Natural killer cell (primary cell): ENCODE results near the gene CEL. TPM values are rescaled to one million over a fixed set of nuclear protein-coding genes. Genes with fewer than 3 reads are reported as not detected.
"Not testable (repeated sequence)": the region's sequence is repeated elsewhere in the genome, so short reads cannot be mapped to it uniquely, and the experiment has no call there.

Experiments used
- ATAC-seq, 3 donors: fragments of 150-1000 bp in 2 of 3; fragments of 200-7000 bp in 1 of 3; cut with Tn5 transposase; 1 replicate in 1 of 3; 2 replicates in 2 of 3; pipeline ENCODE4 v1.10.0; 2021; ENCODE audit warnings: mild to moderate bottlenecking in 2 of 3, moderate library complexity in 2 of 3
- DNase-seq, 2 donors: peaks; one replicate each; pipeline versions ENCODE4 v3.0.0 to v3.0.0-alpha.2; 2013 to 2021; ENCODE audit warnings: mixed read lengths in 1 of 2
- H3K27ac ChIP-seq: one replicate; pipeline ENCODE4 v1.5.1; 2013; ENCODE audit warnings: mild to moderate bottlenecking, low read length
- H3K27me3 ChIP-seq: one replicate; pipeline ENCODE4 v1.6.1; 2013; ENCODE audit warnings: low read length; ENCODE audit not compliant: control insufficient read depth, insufficient read depth
- H3K36me3 ChIP-seq: one replicate; pipeline ENCODE4 v1.6.1; 2013; ENCODE audit warnings: low read length; ENCODE audit not compliant: control insufficient read depth, insufficient read depth
- H3K4me1 ChIP-seq: one replicate; pipeline ENCODE4 v1.6.1; 2013; ENCODE audit warnings: low read length; ENCODE audit not compliant: control insufficient read depth, insufficient read depth
- H3K4me3 ChIP-seq: one replicate; pipeline ENCODE4 v1.5.1; 2013; ENCODE audit warnings: low read length
- H3K9me3 ChIP-seq: one replicate; pipeline ENCODE4 v1.6.1; 2013; ENCODE audit warnings: low read length; ENCODE audit not compliant: control insufficient read depth, insufficient read depth
- H3K27ac Mint-ChIP-seq, 2 donors: one replicate each; pipeline ENCODE4 v1.8.0; 2022; ENCODE audit warnings: mild to moderate bottlenecking in 2 of 2, mixed read lengths in 2 of 2, moderate library complexity in 1 of 2
- H3K27me3 Mint-ChIP-seq, 2 donors: one replicate each; pipeline ENCODE4 v1.8.0; 2022; ENCODE audit warnings: low read depth in 2 of 2, mixed read lengths in 2 of 2
- H3K36me3 Mint-ChIP-seq: one replicate; pipeline ENCODE4 v1.8.0; 2022; ENCODE audit warnings: mixed read lengths
- H3K4me1 Mint-ChIP-seq, 2 donors: one replicate each; pipeline ENCODE4 v1.8.0; 2022; ENCODE audit warnings: mixed read lengths in 2 of 2
- H3K4me3 Mint-ChIP-seq: one replicate; pipeline ENCODE4 v1.8.0; 2022; ENCODE audit warnings: mild to moderate bottlenecking, moderate library complexity, mixed read lengths
- H3K9me3 Mint-ChIP-seq, 2 donors: one replicate each; pipeline ENCODE4 v1.8.0; 2022; ENCODE audit warnings: mixed read lengths in 2 of 2
- CTCF ChIP-seq: fragments of 200-600 bp; IDR thresholded peaks from one replicate; pipeline ENCODE4 v1.8.0; 2022; ENCODE audit warnings: antibody characterized with exemption
- WGBS: methylation state at CpG from one replicate; pipeline ENCODE4 v1.1.7; 2013; ENCODE audit warnings: missing lambda C conversion rate; ENCODE audit not compliant: insufficient coverage; 5-methylcytosine and 5-hydroxymethylcytosine counted together
- intact Hi-C: fragments of 100-400 bp; cut with micrococcal nuclease; formaldehyde crosslinking; loops from one replicate; pipeline ENCODE4 v1.14.2; 2022
- total RNA-seq, 4 donors: library from RNA; stranded (reverse); fragments of 120-200 nt in 1 of 4; gene quantifications; one replicate each; pipeline versions ENCODE4 v1.2.3 to v1.2.4, GENCODE V29; 2013 to 2022

CEL gene
- total RNA-seq, 3 donors from 2014 or later (not counting 1 experiment from before 2014, with no cell fraction given): 0.18 to 0.68 (median 0.42) TPM

GRCh38 chr9:133076691-133077090 is 14.9 kb downstream of the CEL start:
- ATAC-seq (no peak), DNase-seq (no peak)
- no peak overlapping the region for H3K4me3 ChIP-seq
- Mint-ChIP-seq H3K4me3 (no peak overlapping the region), H3K9me3 (no peaks in the 10 kb centered on the region), H3K27me3 (peaks cover 0 to 8% of the 10 kb centered on the region in 2 donors), H3K36me3 (no peaks in the 10 kb centered on the region), H3K4me1 (no peaks in the 10 kb centered on the region), H3K27ac (no peak overlapping the region)
- WGBS: 93% methylated on average over 3 of the region's 4 CpGs
- H3K27me3 ChIP-seq: no peaks in the 10 kb centered on the region
- no peak overlapping the region for H3K27ac ChIP-seq
- no peaks in the 10 kb centered on the region for H3K9me3 ChIP-seq
- no peaks in the 10 kb centered on the region for H3K36me3 ChIP-seq
- no peak for TF ChIP-seq CTCF
- no peaks in the 10 kb centered on the region for H3K4me1 ChIP-seq
- intact Hi-C loops: no loop called here

- no peak for DNase-seq
- no peaks in the 10 kb centered on the region for H3K4me1 ChIP-seq
- no peak overlapping the region for H3K27ac ChIP-seq
- H3K4me3 ChIP-seq: no peak overlapping the region
- no peak overlapping the region for H3K27ac Mint-ChIP-seq
- no peak for TF ChIP-seq CTCF
- no peaks in the 10 kb centered on the region for H3K36me3 ChIP-seq
- no peak for ATAC-seq
- H3K9me3 ChIP-seq: no peaks in the 10 kb centered on the region
- no peak overlapping the region for H3K4me3 Mint-ChIP-seq
- WGBS: 93% methylated on average over 14 of the region's 14 CpGs
- H3K4me1 Mint-ChIP-seq: no peaks in the 10 kb centered on the region
- no peaks in the 10 kb centered on the region for H3K27me3 ChIP-seq
- no peaks in the 10 kb centered on the region for H3K9me3 Mint-ChIP-seq
- intact Hi-C loops: no loop called here
- no peaks in the 10 kb centered on the region for H3K36me3 Mint-ChIP-seq
- H3K27me3 Mint-ChIP-seq: peaks cover 0 to 8% of the 10 kb centered on the region in 2 donors
Measured at GRCh38 chr9:133078486-133078885, 16.7 kb downstream of the CEL start.

- no peaks in the 10 kb centered on the region for H3K36me3 ChIP-seq
- no peak overlapping the region for H3K4me3 ChIP-seq
- H3K36me3 Mint-ChIP-seq: no peaks in the 10 kb centered on the region
- 70% methylated on average over 6 of the region's 7 CpGs for WGBS
- H3K4me1 Mint-ChIP-seq: no peaks in the 10 kb centered on the region
- no peaks in the 10 kb centered on the region for H3K4me1 ChIP-seq
- intact Hi-C loops: no loop called here
- H3K27ac ChIP-seq: no peak overlapping the region
- peaks cover 0 to 8% of the 10 kb centered on the region in 2 donors for H3K27me3 Mint-ChIP-seq
- DNase-seq: no peak
- no peaks in the 10 kb centered on the region for H3K9me3 ChIP-seq
- no peaks in the 10 kb centered on the region for H3K9me3 Mint-ChIP-seq
- no peaks in the 10 kb centered on the region for H3K27me3 ChIP-seq
- no peak for ATAC-seq
- H3K4me3 Mint-ChIP-seq: no peak overlapping the region
- H3K27ac Mint-ChIP-seq: no peak overlapping the region
- TF ChIP-seq CTCF: no peak
Measured at GRCh38 chr9:133080161-133080560, 18.4 kb downstream of the CEL start.

GRCh38 chr9:133080786-133081779 is 19.3 kb downstream of the CEL start:
- H3K27me3 ChIP-seq, DNase-seq, H3K9me3 ChIP-seq, H3K4me3 ChIP-seq, H3K4me1 Mint-ChIP-seq, H3K9me3 Mint-ChIP-seq, H3K27ac Mint-ChIP-seq, H3K4me3 Mint-ChIP-seq, intact Hi-C loops, H3K4me1 ChIP-seq, H3K27ac ChIP-seq, ATAC-seq, H3K27me3 Mint-ChIP-seq, H3K36me3 ChIP-seq, H3K36me3 Mint-ChIP-seq: not testable (repeated sequence)
- 71% methylated on average over 6 of the region's 18 CpGs for WGBS

- H3K27ac Mint-ChIP-seq, DNase-seq, H3K27me3 Mint-ChIP-seq, ATAC-seq, intact Hi-C loops, H3K4me3 Mint-ChIP-seq, H3K4me1 Mint-ChIP-seq, H3K27ac ChIP-seq, H3K4me1 ChIP-seq, H3K36me3 Mint-ChIP-seq, H3K9me3 ChIP-seq, H3K27me3 ChIP-seq, H3K4me3 ChIP-seq, H3K36me3 ChIP-seq, H3K9me3 Mint-ChIP-seq: not testable (repeated sequence)
- 92% methylated on average over 5 of the region's 12 CpGs for WGBS
Measured at GRCh38 chr9:133081957-133082644, 20.3 kb downstream of the CEL start.
